GM23338 (cell line): Measurements from ENCODE around the gene TFIP11. TPM values are rescaled to one million over a fixed set of nuclear protein-coding genes. Genes with fewer than 3 reads are reported as not detected.

Experiments used
- CREB1 ChIP-seq: fragments of 250-450 bp; sonication (Bioruptor Pico); IDR thresholded peaks from 2 replicates; pipeline ENCODE4 v1.5.0; 2020; ENCODE audit warnings: low read depth, mild to moderate bottlenecking, moderate library complexity
- REST ChIP-seq: IDR thresholded peaks from one replicate; pipeline ENCODE4 v1.6.1; 2018; ENCODE audit warnings: antibody characterized with exemption; ENCODE audit not compliant: unreplicated experiment
- ZNF331 ChIP-seq: fragments of 250-450 bp; sonication (Bioruptor Pico); IDR thresholded peaks from 2 replicates; pipeline ENCODE4 v1.5.0; 2020; ENCODE audit warnings: low read depth, mild to moderate bottlenecking, moderate library complexity
- ZNF462 ChIP-seq: fragments of 250-450 bp; sonication (Bioruptor Pico); IDR thresholded peaks from 2 replicates; pipeline ENCODE4 v1.5.0; 2020; ENCODE audit warnings: mild to moderate bottlenecking, moderate library complexity
- polyA plus RNA-seq: library from polyadenylated mRNA; unstranded; fragments of >200 nt; fragmentation: Nextera tagmentation; extraction: Ambion mirVana; gene quantifications from 2 replicates; pipeline ENCODE4 v1.2.1, GENCODE V29; 2016
- total RNA-seq: library from RNA; depleted of rRNA; stranded (reverse); fragments of >200 nt; shearing (Covaris generic); gene quantifications from 2 replicates; pipeline ENCODE4 v1.2.3, GENCODE V29; 2014

The TFIP11 gene
- total and polyA plus RNA-seq, 2 experiments from 2014 or later = 17.1 to 26.2 TPM

GRCh38 chr22:26483439-26484359 is 28.6 kb downstream of the TFIP11 start, which contains the start of the genes HPS4 and SRRD (continued):
- TF ChIP-seq ZNF462 (CRISPR knock-in tag) (no peak), CREB1 (peak; percentile 100), ZNF331 (CRISPR knock-in tag) (no peak), REST (no peak)
